RWPE2 (cell line): ENCODE measurements around the gene OASL.
"Not testable (repeated sequence)": the region's sequence is repeated elsewhere in the genome, so short reads cannot be mapped to it uniquely, and the experiment has no call there.

Source experiments
- ATAC-seq: fragments of 200-7000 bp; cut with Tn5 transposase; 3 replicates; pipeline ENCODE4 v1.9.1; 2021; ENCODE audit warnings: low read depth
- DNase-seq: peaks from one replicate; pipeline ENCODE4 v3.0.0-alpha.2; 2020; ENCODE audit warnings: low spot score
- H3K27ac ChIP-seq: fragments of 450-650 bp; 2 replicates; pipeline ENCODE4 v1.5.1; 2017; ENCODE audit warnings: mild to moderate bottlenecking; ENCODE audit not compliant: poor library complexity, severe bottlenecking
- H3K27me3 ChIP-seq: fragments of 250-450 bp; sonication (Bioruptor Pico); 2 replicates; pipeline ENCODE4 v1.5.1; 2021; ENCODE audit warnings: mild to moderate bottlenecking, moderate library complexity; ENCODE audit not compliant: insufficient read depth, poor library complexity, severe bottlenecking
- H3K36me3 ChIP-seq: fragments of 250-450 bp; sonication (Bioruptor Pico); 2 replicates; pipeline ENCODE4 v1.5.1; 2020; ENCODE audit warnings: low read depth, mild to moderate bottlenecking, moderate library complexity
- H3K4me1 ChIP-seq: fragments of 250-450 bp; sonication (Bioruptor Pico); 2 replicates; pipeline ENCODE4 v1.5.1; 2021; ENCODE audit warnings: mild to moderate bottlenecking, moderate library complexity; ENCODE audit not compliant: insufficient read depth, poor library complexity, severe bottlenecking
- H3K4me3 ChIP-seq: fragments of 250-450 bp; sonication (Bioruptor Pico); 2 replicates; pipeline ENCODE4 v1.5.1; 2021; ENCODE audit warnings: mild to moderate bottlenecking, moderate library complexity; ENCODE audit not compliant: severe bottlenecking
- H3K9me3 ChIP-seq: fragments of 250-450 bp; sonication (Bioruptor Pico); 2 replicates; pipeline ENCODE4 v1.5.1; 2021; ENCODE audit warnings: mild to moderate bottlenecking, moderate library complexity; ENCODE audit not compliant: severe bottlenecking
- CTCF ChIP-seq: fragments of 450-650 bp; IDR thresholded peaks from one replicate; pipeline ENCODE4 v1.5.1; 2017; ENCODE audit warnings: mild to moderate bottlenecking, moderate library complexity; ENCODE audit not compliant: poor library complexity, severe bottlenecking

The OASL gene

GRCh38 chr12:121085506-121086353 lies 46.7 kb upstream of the OASL start:
- TF ChIP-seq CTCF: no peak
- ATAC-seq (no peak), DNase-seq (no peak)
- Histone ChIP-seq H3K27ac (no peak overlapping the region), H3K4me3 (no peak overlapping the region), H3K4me1 (no peaks in the 10 kb centered on the region), H3K36me3 (no peaks in the 10 kb centered on the region), H3K27me3 (no peaks in the 10 kb centered on the region), H3K9me3 (no peaks in the 10 kb centered on the region)

GRCh38 chr12:121085069-121085468 lies 46.0 kb upstream of the OASL start:
- Histone ChIP-seq H3K27ac (no peak overlapping the region), H3K9me3 (no peaks in the 10 kb centered on the region), H3K4me1 (no peaks in the 10 kb centered on the region), H3K4me3 (no peak overlapping the region), H3K36me3 (no peaks in the 10 kb centered on the region), H3K27me3 (no peaks in the 10 kb centered on the region)
- ATAC-seq (no peak), DNase-seq (no peak)
- no peak for TF ChIP-seq CTCF

- no peak for TF ChIP-seq CTCF
- no peak for DNase-seq
- no peak overlapping the region for H3K4me3 ChIP-seq
- no peak overlapping the region for H3K27ac ChIP-seq
- H3K27me3 ChIP-seq: no peaks in the 10 kb centered on the region
- H3K9me3 ChIP-seq: no peaks in the 10 kb centered on the region
- no peak for ATAC-seq
- H3K36me3 ChIP-seq: no peaks in the 10 kb centered on the region
- no peaks in the 10 kb centered on the region for H3K4me1 ChIP-seq
Observed at GRCh38 chr12:121084229-121084628, 45.2 kb upstream of the OASL start.

- Histone ChIP-seq H3K4me3 (no peak overlapping the region), H3K36me3 (no peaks in the 10 kb centered on the region), H3K9me3 (no peaks in the 10 kb centered on the region), H3K27me3 (no peaks in the 10 kb centered on the region), H3K4me1 (no peaks in the 10 kb centered on the region), H3K27ac (no peak overlapping the region)
- no peak for TF ChIP-seq CTCF
- DNase-seq (no peak), ATAC-seq (no peak)
Observed at GRCh38 chr12:121080909-121081308, 41.9 kb upstream of the OASL start.

GRCh38 chr12:121079736-121080272 lies 40.8 kb upstream of the OASL start:
- TF ChIP-seq CTCF: no peak
- ATAC-seq (no peak), DNase-seq (no peak)
- Histone ChIP-seq H3K4me3 (no peak overlapping the region), H3K4me1 (no peaks in the 10 kb centered on the region), H3K27ac (no peak overlapping the region), H3K27me3 (no peaks in the 10 kb centered on the region), H3K36me3 (no peaks in the 10 kb centered on the region), H3K9me3 (no peaks in the 10 kb centered on the region)

GRCh38 chr12:121077440-121077839 lies 38.4 kb upstream of the OASL start:
- not testable (repeated sequence) for ATAC-seq, H3K36me3 ChIP-seq, H3K4me1 ChIP-seq, H3K27ac ChIP-seq, H3K9me3 ChIP-seq, H3K27me3 ChIP-seq, DNase-seq, H3K4me3 ChIP-seq

GRCh38 chr12:121075911-121076310 lies 36.9 kb upstream of the OASL start:
- H3K27ac ChIP-seq: not testable (repeated sequence)

More at GRCh38 chr12:121075911-121076310, 36.9 kb upstream of the OASL start:
- H3K4me3 ChIP-seq, ATAC-seq, H3K27me3 ChIP-seq, DNase-seq, H3K36me3 ChIP-seq, H3K9me3 ChIP-seq, H3K4me1 ChIP-seq: not testable (repeated sequence)
